T-helper 2 cell treated with Interferon-gamma antibody and Interleukin-4, amounts not matched to agents 5 μg/mL and 100 μg/mL, for 36 hours (primary cell): ENCODE data around the gene SNX14.
A peak's percentile ranks its signal among the peaks of the same experiment; 100 is the strongest.

Experiments
- DNase-seq: peaks from one replicate; pipeline ENCODE4 v3.0.0; 2021; ENCODE audit warnings: low spot score
- H3K27ac Mint-ChIP-seq: one replicate; pipeline ENCODE4 v1.8.0; 2021; ENCODE audit warnings: mild to moderate bottlenecking, mixed read lengths
- H3K27me3 Mint-ChIP-seq: one replicate; pipeline ENCODE4 v1.8.0; 2021; ENCODE audit warnings: low read depth, mixed read lengths
- H3K36me3 Mint-ChIP-seq: one replicate; pipeline ENCODE4 v1.8.0; 2021; ENCODE audit warnings: low read depth, mixed read lengths
- H3K4me1 Mint-ChIP-seq: one replicate; pipeline ENCODE4 v1.8.0; 2021; ENCODE audit warnings: low read depth, mixed read lengths
- H3K4me3 Mint-ChIP-seq: one replicate; pipeline ENCODE4 v1.8.0; 2022; ENCODE audit warnings: mild to moderate bottlenecking, moderate library complexity, mixed read lengths
- H3K9me3 Mint-ChIP-seq: one replicate; pipeline ENCODE4 v1.8.0; 2021; ENCODE audit warnings: mixed read lengths

The SNX14 gene

GRCh38 chr6:85460154-85460920 lies 133.3 kb downstream of the SNX14 start:
- peak overlapping the region; percentile 76 for H3K4me3 Mint-ChIP-seq

GRCh38 chr6:85459224-85459901 lies 134.3 kb downstream of the SNX14 start:
- H3K4me1 Mint-ChIP-seq: peaks cover 81% of the 10 kb centered on the region

More at GRCh38 chr6:85460154-85460920, 133.3 kb downstream of the SNX14 start:
- H3K4me1 Mint-ChIP-seq: peaks cover 89% of the 10 kb centered on the region
- no peaks in the 10 kb centered on the region for H3K27me3 Mint-ChIP-seq
- H3K36me3 Mint-ChIP-seq: peaks cover 15% of the 10 kb centered on the region
- no peak for DNase-seq
- H3K9me3 Mint-ChIP-seq: no peaks in the 10 kb centered on the region
- peak overlapping the region; percentile 86 for H3K27ac Mint-ChIP-seq

GRCh38 chr6:85458782-85459181 lies 134.9 kb downstream of the SNX14 start:
- H3K4me1 Mint-ChIP-seq: peaks cover 82% of the 10 kb centered on the region
- peaks cover 7% of the 10 kb centered on the region for H3K27me3 Mint-ChIP-seq

More at GRCh38 chr6:85459224-85459901, 134.3 kb downstream of the SNX14 start:
- Mint-ChIP-seq H3K27me3 (peaks cover 5% of the 10 kb centered on the region), H3K27ac (peak overlapping the region; percentile 76), H3K36me3 (peaks cover 15% of the 10 kb centered on the region), H3K9me3 (no peaks in the 10 kb centered on the region), H3K4me3 (no peak overlapping the region)
- no peak for DNase-seq

GRCh38 chr6:85458184-85458583 lies 135.5 kb downstream of the SNX14 start:
- H3K27me3 Mint-ChIP-seq: peaks cover 7% of the 10 kb centered on the region
- peaks cover 19% of the 10 kb centered on the region for H3K36me3 Mint-ChIP-seq
- no peaks in the 10 kb centered on the region for H3K9me3 Mint-ChIP-seq
- peak overlapping the region; percentile 42 for H3K4me3 Mint-ChIP-seq
- H3K4me1 Mint-ChIP-seq: peaks cover 82% of the 10 kb centered on the region
- H3K27ac Mint-ChIP-seq: peak overlapping the region; percentile 58
- DNase-seq: no peak

More at GRCh38 chr6:85458782-85459181, 134.9 kb downstream of the SNX14 start:
- no peak for DNase-seq
- Mint-ChIP-seq H3K36me3 (peaks cover 16% of the 10 kb centered on the region), H3K9me3 (no peaks in the 10 kb centered on the region), H3K4me3 (no peak overlapping the region), H3K27ac (no peak overlapping the region)

GRCh38 chr6:85456782-85457181 lies 136.9 kb downstream of the SNX14 start:
- H3K27ac Mint-ChIP-seq: peak overlapping the region; percentile 56
- no peak for DNase-seq
- H3K4me1 Mint-ChIP-seq: peaks cover 81% of the 10 kb centered on the region
- H3K27me3 Mint-ChIP-seq: peaks cover 10% of the 10 kb centered on the region
- no peaks in the 10 kb centered on the region for H3K9me3 Mint-ChIP-seq
- H3K36me3 Mint-ChIP-seq: peaks cover 25% of the 10 kb centered on the region
- H3K4me3 Mint-ChIP-seq: no peak overlapping the region
